HEK293 (cell line): Measurements from ENCODE around the gene EYA2.

ENCODE experiments used
- CTCF ChIA-PET: fragments of 350-600 bp; formaldehyde crosslinking; extraction: SDS; loops from one replicate; lab custom pipeline; 2021; ENCODE audit warnings: antibody characterized with exemption; lab: Yijun Ruan, JAX
- POLR2A ChIA-PET: fragments of 300-600 bp; formaldehyde crosslinking; extraction: SDS; loops from one replicate; lab custom pipeline; 2020; ENCODE audit warnings: antibody characterized with exemption, inconsistent platforms; lab: Yijun Ruan, JAX
- H3K27ac ChIP-seq: fragments of 200-500 bp; sonication (Bioruptor generic); 2 replicates; pipeline ENCODE4 v1.5.1; 2014; ENCODE audit warnings: low read depth, low read length, control low read depth, inconsistent platforms; ENCODE audit errors: extremely low read depth
- H3K36me3 ChIP-seq, 2 experiments: fragments of 200-500 bp in 1 of 2; sonication (Bioruptor generic) in 1 of 2; 1 replicate in 1 of 2; 2 replicates in 1 of 2; pipeline ENCODE4 v1.5.1; 2014 to 2017; ENCODE audit warnings: inconsistent platforms in 2 of 2, low read length in 2 of 2; ENCODE audit not compliant: control insufficient read depth in 2 of 2, insufficient read depth in 1 of 2
- H3K4me1 ChIP-seq: fragments of 200-500 bp; sonication (Bioruptor generic); 2 replicates; pipeline ENCODE4 v1.5.1; 2014; ENCODE audit warnings: mild to moderate bottlenecking, low read length, inconsistent platforms; ENCODE audit not compliant: control insufficient read depth, insufficient read depth
- H3K4me3 ChIP-seq: 2 replicates; pipeline ENCODE4 v1.5.1; 2011; ENCODE audit warnings: low read depth, mild to moderate bottlenecking, control low read depth, low read length, moderate library complexity
- H3K9me3 ChIP-seq: fragments of 200-500 bp; sonication (Bioruptor generic); 2 replicates; pipeline ENCODE4 v1.5.1; 2014; ENCODE audit warnings: low read depth, low read length, inconsistent platforms; ENCODE audit not compliant: control insufficient read depth, insufficient read depth
- CTCF ChIP-seq: fragments of 450-650 bp; formaldehyde crosslinking; IDR thresholded peaks from 2 replicates; pipeline ENCODE4 v1.5.1; 2016; ENCODE audit warnings: missing biosample characterization, missing genetic modification characterization
- ELK4 ChIP-seq: IDR thresholded peaks from 2 replicates; pipeline ENCODE4 v1.6.1; 2011; ENCODE audit warnings: mild to moderate bottlenecking, low read depth, low read length, borderline replicate concordance
- KLF10 ChIP-seq: fragments of 450-650 bp; IDR thresholded peaks from 2 replicates; pipeline ENCODE4 v1.5.1; 2018; ENCODE audit warnings: missing biosample characterization, mild to moderate bottlenecking, missing genetic modification characterization
- KLF17 ChIP-seq: fragments of 450-650 bp; formaldehyde crosslinking; IDR thresholded peaks from 2 replicates; pipeline ENCODE4 v1.5.1; 2016; ENCODE audit warnings: missing biosample characterization, missing genetic modification characterization
- KLF9 ChIP-seq: fragments of 450-650 bp; formaldehyde crosslinking; IDR thresholded peaks from 2 replicates; pipeline ENCODE4 v1.5.1; 2016; ENCODE audit warnings: missing biosample characterization, missing genetic modification characterization, low read depth
- PRDM1 ChIP-seq: fragments of 450-650 bp; formaldehyde crosslinking; IDR thresholded peaks from 2 replicates; pipeline ENCODE4; 2016; ENCODE audit warnings: missing biosample characterization, missing genetic modification characterization
- SETDB1 ChIP-seq: IDR thresholded peaks from one replicate; pipeline ENCODE4 v1.6.1; 2017; ENCODE audit warnings: mild to moderate bottlenecking, low read length, moderate library complexity, mixed read lengths; ENCODE audit not compliant: insufficient read length
- TRIM28 ChIP-seq: IDR thresholded peaks from 2 replicates; pipeline ENCODE4 v1.6.1; 2011; ENCODE audit warnings: low read length, control low read depth, borderline replicate concordance
- WT1 ChIP-seq: fragments of 450-650 bp; formaldehyde crosslinking; IDR thresholded peaks from 2 replicates; pipeline ENCODE4 v1.5.1; 2016; ENCODE audit warnings: missing biosample characterization, missing genetic modification characterization
- ZBTB17 ChIP-seq: fragments of 450-650 bp; formaldehyde crosslinking; IDR thresholded peaks from 2 replicates; pipeline ENCODE4 v1.5.1; 2016; ENCODE audit warnings: missing biosample characterization, missing genetic modification characterization
- ZFP3 ChIP-seq: fragments of 450-650 bp; formaldehyde crosslinking; IDR thresholded peaks from 2 replicates; pipeline ENCODE4 v1.5.1; 2016; ENCODE audit warnings: low read depth, missing biosample characterization, missing genetic modification characterization
- ZNF132 ChIP-seq: fragments of 450-650 bp; formaldehyde crosslinking; IDR thresholded peaks from 2 replicates; pipeline ENCODE4 v1.5.1; 2017; ENCODE audit warnings: missing biosample characterization, missing genetic modification characterization, borderline replicate concordance
- ZNF292 ChIP-seq: fragments of 450-650 bp; formaldehyde crosslinking; IDR thresholded peaks from 2 replicates; pipeline ENCODE4 v1.5.1; 2016; ENCODE audit warnings: low read depth, missing biosample characterization, missing genetic modification characterization, borderline replicate concordance
- ZNF311 ChIP-seq: fragments of 450-650 bp; formaldehyde crosslinking; IDR thresholded peaks from 2 replicates; pipeline ENCODE4 v1.5.1; 2017; ENCODE audit warnings: missing biosample characterization, missing genetic modification characterization, borderline replicate concordance
- ZNF394 ChIP-seq: fragments of 450-650 bp; formaldehyde crosslinking; IDR thresholded peaks from 2 replicates; pipeline ENCODE4 v1.5.1; 2016; ENCODE audit warnings: missing biosample characterization, missing genetic modification characterization, mild to moderate bottlenecking, moderate library complexity, borderline replicate concordance
- ZNF426 ChIP-seq: fragments of 450-650 bp; formaldehyde crosslinking; IDR thresholded peaks from 2 replicates; pipeline ENCODE4 v1.5.1; 2017; ENCODE audit warnings: missing biosample characterization, missing genetic modification characterization, mild to moderate bottlenecking, inconsistent platforms, moderate library complexity
- ZNF48 ChIP-seq: fragments of 450-650 bp; formaldehyde crosslinking; IDR thresholded peaks from 2 replicates; pipeline ENCODE4 v1.5.1; 2016; ENCODE audit warnings: missing biosample characterization, missing genetic modification characterization
- ZNF549 ChIP-seq: fragments of 450-650 bp; IDR thresholded peaks from 2 replicates; pipeline ENCODE4 v1.5.1; 2018; ENCODE audit warnings: missing biosample characterization, missing genetic modification characterization, mild to moderate bottlenecking, inconsistent platforms, moderate library complexity
- ZNF596 ChIP-seq: fragments of 450-650 bp; IDR thresholded peaks from 2 replicates; pipeline ENCODE4 v1.5.0; 2018; ENCODE audit warnings: missing biosample characterization, mild to moderate bottlenecking, missing genetic modification characterization, moderate library complexity
- ZNF600 ChIP-seq: fragments of 450-650 bp; formaldehyde crosslinking; IDR thresholded peaks from 2 replicates; pipeline ENCODE4 v1.5.1; 2016; ENCODE audit warnings: missing biosample characterization, missing genetic modification characterization
- ZNF658 ChIP-seq: fragments of 450-650 bp; formaldehyde crosslinking; IDR thresholded peaks from 2 replicates; pipeline ENCODE4; 2016; ENCODE audit warnings: missing biosample characterization, missing genetic modification characterization
- ZNF701 ChIP-seq: fragments of 450-650 bp; formaldehyde crosslinking; IDR thresholded peaks from 2 replicates; pipeline ENCODE4 v1.5.1; 2016; ENCODE audit warnings: missing biosample characterization, missing genetic modification characterization
- ZNF768 ChIP-seq: fragments of 450-650 bp; formaldehyde crosslinking; IDR thresholded peaks from 2 replicates; pipeline ENCODE4 v1.5.1; 2018; ENCODE audit warnings: missing biosample characterization, mild to moderate bottlenecking, missing genetic modification characterization
- ZXDB ChIP-seq: fragments of 450-650 bp; formaldehyde crosslinking; IDR thresholded peaks from 2 replicates; pipeline ENCODE4 v1.5.1; 2016; ENCODE audit warnings: missing biosample characterization, missing genetic modification characterization
- TF ChIP-seq, protein P1 (sequence below): fragments of 450-650 bp; formaldehyde crosslinking; IDR thresholded peaks from 2 replicates; pipeline ENCODE4 v1.5.1; 2017; ENCODE audit warnings: missing biosample characterization, missing genetic modification characterization
- TF ChIP-seq, protein P2 (sequence below): fragments of 450-650 bp; formaldehyde crosslinking; IDR thresholded peaks from 2 replicates; pipeline ENCODE4 v1.5.1; 2017; ENCODE audit warnings: missing biosample characterization, missing genetic modification characterization
- TF ChIP-seq, protein P3 (sequence below): fragments of 450-650 bp; formaldehyde crosslinking; IDR thresholded peaks from 2 replicates; pipeline ENCODE4 v1.5.1; 2016; ENCODE audit warnings: missing biosample characterization, missing genetic modification characterization, borderline replicate concordance

EYA2 gene

DNA sequence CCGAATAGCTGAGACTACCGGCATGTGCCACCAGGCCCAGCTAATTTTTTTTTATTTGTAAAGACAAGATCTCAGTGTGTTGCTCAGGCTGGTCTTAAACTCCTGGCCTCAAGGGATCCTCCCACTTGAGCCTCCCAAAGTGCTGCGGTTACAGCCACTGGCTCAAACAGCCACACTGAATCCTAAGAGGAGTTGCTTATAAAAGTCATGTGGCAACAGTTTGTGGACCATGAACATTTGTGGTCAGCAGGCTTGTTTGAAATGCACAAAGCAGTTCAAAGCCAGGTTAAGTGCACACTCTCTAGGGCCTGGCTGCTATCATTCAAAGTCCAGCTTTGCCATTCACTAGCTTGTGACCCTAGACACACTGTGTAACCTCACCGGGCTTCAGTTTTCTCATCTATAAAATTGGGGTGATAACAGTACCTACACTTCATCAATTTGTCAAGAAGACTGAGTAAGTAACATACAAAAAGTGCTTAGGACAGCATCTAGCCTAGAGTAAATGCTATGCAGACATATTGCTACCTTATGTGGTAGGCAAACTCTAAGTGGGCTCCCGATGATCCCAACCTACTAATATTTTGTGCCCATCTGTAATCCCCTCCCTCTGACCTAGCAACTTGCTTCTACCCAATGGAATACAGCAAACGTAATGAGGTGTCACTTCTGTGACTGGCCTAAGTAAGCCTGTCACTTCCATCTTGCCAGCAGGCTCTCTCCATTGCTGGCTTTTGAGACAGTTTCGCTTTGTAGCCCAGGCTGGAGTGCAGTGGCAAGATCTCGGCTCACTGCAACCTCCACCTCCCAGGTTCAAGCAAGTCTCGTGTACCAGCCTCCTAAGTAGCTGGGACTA, 338.9 kb downstream of the EYA2 start:
- Histone ChIP-seq H3K9me3 (no peaks in the 10 kb centered on the region), H3K27ac (no peak overlapping the region), H3K36me3 (peaks cover 12 to 71% of the 10 kb centered on the region in 2 experiments), H3K4me1 (no peaks in the 10 kb centered on the region), H3K4me3 (no peak overlapping the region)
- POLR2A ChIA-PET = no interaction called here
- TF ChIP-seq PRDM1 (no peak), ZNF426 (tag by site-specific recombination) (no peak), ZNF132 (tag by site-specific recombination) (no peak), ZFP3 (tag by site-specific recombination) (no peak), ZNF596 (no peak), ZNF48 (tag by site-specific recombination) (no peak), KLF10 (tag by site-specific recombination) (no peak), KLF17 (no peak), ZNF549 (tag by site-specific recombination) (no peak), ZBTB17 (tag by site-specific recombination) (no peak), ZNF658 (no peak), ZXDB (tag by site-specific recombination) (no peak), ZNF701 (tag by site-specific recombination) (no peak)
- TF ChIP-seq, protein P1, sequence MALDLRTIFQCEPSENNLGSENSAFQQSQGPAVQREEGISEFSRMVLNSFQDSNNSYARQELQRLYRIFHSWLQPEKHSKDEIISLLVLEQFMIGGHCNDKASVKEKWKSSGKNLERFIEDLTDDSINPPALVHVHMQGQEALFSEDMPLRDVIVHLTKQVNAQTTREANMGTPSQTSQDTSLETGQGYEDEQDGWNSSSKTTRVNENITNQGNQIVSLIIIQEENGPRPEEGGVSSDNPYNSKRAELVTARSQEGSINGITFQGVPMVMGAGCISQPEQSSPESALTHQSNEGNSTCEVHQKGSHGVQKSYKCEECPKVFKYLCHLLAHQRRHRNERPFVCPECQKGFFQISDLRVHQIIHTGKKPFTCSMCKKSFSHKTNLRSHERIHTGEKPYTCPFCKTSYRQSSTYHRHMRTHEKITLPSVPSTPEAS (tag by site-specific recombination) = no peak
- TF ChIP-seq, protein P2, sequence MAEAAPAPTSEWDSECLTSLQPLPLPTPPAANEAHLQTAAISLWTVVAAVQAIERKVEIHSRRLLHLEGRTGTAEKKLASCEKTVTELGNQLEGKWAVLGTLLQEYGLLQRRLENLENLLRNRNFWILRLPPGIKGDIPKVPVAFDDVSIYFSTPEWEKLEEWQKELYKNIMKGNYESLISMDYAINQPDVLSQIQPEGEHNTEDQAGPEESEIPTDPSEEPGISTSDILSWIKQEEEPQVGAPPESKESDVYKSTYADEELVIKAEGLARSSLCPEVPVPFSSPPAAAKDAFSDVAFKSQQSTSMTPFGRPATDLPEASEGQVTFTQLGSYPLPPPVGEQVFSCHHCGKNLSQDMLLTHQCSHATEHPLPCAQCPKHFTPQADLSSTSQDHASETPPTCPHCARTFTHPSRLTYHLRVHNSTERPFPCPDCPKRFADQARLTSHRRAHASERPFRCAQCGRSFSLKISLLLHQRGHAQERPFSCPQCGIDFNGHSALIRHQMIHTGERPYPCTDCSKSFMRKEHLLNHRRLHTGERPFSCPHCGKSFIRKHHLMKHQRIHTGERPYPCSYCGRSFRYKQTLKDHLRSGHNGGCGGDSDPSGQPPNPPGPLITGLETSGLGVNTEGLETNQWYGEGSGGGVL (tag by site-specific recombination) = no peak
- CTCF ChIA-PET = interaction anchor here (0.7 to 3.3 kb wide), 4 partner anchors 14 to 1387 kb away, joined by 3 to 13 read pairs (median 5); no protein-coding TSS in a partner anchor

DNA sequence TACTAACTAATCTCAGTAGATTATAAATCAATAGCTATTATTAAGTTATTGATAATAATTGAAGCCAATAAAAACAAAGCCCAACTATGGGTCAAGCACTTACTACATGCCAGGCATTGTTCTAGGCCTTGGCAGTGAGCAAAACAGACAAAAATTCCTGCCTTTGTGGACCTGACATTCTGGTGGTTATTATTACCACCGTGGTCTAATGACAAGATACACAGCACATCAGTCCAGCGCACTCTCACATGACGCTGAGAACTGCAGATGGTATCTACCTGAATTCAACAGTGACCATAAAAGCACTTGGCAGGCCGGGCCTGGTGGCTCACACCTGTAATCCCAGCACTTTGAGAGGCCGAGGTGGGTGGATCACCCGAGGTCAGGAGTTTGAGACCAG, 340.5 kb downstream of the EYA2 start:
- ChIA-PET CTCF (interaction anchor here (0.6 to 3.3 kb wide), 2 partner anchors 149 to 216 kb away, joined by 3 to 13 read pairs; no protein-coding TSS in a partner anchor), POLR2A (no interaction called here)
- Histone ChIP-seq H3K27ac (no peak overlapping the region), H3K4me3 (no peak overlapping the region), H3K36me3 (peaks cover 8 to 68% of the 10 kb centered on the region in 2 experiments), H3K9me3 (no peaks in the 10 kb centered on the region), H3K4me1 (no peaks in the 10 kb centered on the region)
- TF ChIP-seq KLF9 (no peak), ZNF600 (tag by site-specific recombination) (no peak), ELK4 (no peak), CTCF (tag by site-specific recombination) (no peak), TRIM28 (no peak), ZNF311 (no peak), SETDB1 (no peak), WT1 (tag by site-specific recombination) (no peak), ZNF768 (tag by site-specific recombination) (no peak), ZNF292 (tag by site-specific recombination) (no peak), ZNF701 (tag by site-specific recombination) (no peak), ZNF394 (tag by site-specific recombination) (no peak)
- TF ChIP-seq, protein P3, sequence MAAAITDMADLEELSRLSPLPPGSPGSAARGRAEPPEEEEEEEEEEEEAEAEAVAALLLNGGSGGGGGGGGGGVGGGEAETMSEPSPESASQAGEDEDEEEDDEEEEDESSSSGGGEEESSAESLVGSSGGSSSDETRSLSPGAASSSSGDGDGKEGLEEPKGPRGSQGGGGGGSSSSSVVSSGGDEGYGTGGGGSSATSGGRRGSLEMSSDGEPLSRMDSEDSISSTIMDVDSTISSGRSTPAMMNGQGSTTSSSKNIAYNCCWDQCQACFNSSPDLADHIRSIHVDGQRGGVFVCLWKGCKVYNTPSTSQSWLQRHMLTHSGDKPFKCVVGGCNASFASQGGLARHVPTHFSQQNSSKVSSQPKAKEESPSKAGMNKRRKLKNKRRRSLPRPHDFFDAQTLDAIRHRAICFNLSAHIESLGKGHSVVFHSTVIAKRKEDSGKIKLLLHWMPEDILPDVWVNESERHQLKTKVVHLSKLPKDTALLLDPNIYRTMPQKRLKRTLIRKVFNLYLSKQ (tag by site-specific recombination) = no peak
